ENCODE results near the gene HMCN1. TPM values are rescaled to one million over a fixed set of nuclear protein-coding genes. Genes with fewer than 3 reads are reported as not detected.
A peak's percentile ranks its signal among the peaks of the same experiment; 100 is the strongest.
"Not testable (repeated sequence)": the region's sequence is repeated elsewhere in the genome, so short reads cannot be mapped to it uniquely, and the experiment has no call there.

Gene HMCN1
- polyA plus RNA-seq, 4 donors: 46.4 to 78.0 (median 51.2) TPM

DNA sequence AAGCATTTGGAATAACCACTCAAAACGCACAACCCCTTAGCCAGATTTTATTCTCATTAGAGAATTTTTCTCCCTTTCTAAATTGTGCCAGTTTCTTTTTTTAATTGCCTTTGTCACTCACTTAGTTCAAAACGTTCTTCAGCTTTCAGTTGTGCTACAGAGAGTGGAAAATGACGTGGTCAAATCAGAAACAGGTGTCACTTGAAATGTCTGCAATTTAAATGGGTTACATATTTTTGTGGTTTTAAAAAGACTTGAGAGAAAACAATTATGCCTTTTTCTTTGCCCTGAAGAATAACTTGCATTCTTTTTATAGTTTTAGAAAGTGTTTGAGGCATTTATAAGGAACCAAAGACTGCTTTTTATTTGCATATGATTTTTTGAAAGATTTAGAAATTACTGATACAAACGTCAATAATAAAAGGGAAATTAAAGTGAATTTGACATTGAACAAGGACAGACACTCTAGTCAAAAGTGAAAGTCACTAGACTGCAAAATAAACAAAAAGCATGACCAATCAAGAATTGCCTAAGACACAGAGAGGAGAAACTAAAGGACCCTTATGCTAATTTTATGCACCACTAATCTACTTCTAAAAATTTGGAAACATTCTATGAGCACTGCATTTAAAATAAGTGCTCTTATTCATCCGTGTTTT, 449.9 kb downstream of the HMCN1 start:
- no peak for DNase-seq (ENCODE audit: low read depth in 4 of 4, low spot score in 3 of 4)

- DNase-seq (ENCODE audit: low read depth in 4 of 4, low spot score in 3 of 4): not testable (repeated sequence)
Observed at GRCh38 chr1:186186251-186186650, 452.1 kb downstream of the HMCN1 start.

GRCh38 chr1:186187601-186188000, 453.4 kb downstream of the HMCN1 start:
- DNase-seq (ENCODE audit: low read depth in 4 of 4, low spot score in 3 of 4): no peak

DNA sequence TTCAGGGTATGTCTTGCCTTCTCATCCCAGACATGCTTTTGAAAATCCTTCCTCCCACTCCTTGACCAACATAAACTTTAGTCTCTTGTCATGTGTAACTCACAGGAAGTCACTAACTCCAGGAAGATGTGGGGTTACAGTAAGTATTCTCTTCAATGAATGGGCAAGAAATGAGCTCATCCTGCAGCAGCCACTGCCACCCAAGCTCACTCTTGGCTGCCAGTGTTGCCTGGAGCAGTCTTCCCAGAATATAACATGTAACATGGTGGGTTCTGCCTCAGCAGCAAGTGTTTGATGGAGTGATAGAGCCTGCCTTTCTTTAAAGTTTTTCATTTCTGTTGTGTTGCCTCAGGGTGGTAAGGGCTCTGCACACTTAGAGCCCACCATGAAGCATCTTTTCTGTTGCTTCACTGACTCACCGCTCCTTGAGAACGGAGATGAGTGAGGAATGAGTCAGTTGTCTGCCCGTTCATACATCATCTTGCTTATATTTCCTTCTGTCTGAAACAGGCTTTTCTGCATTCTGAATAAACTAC, 453.9 kb downstream of the HMCN1 start:
- DNase-seq (ENCODE audit: low read depth in 4 of 4, low spot score in 3 of 4): no peak

DNA sequence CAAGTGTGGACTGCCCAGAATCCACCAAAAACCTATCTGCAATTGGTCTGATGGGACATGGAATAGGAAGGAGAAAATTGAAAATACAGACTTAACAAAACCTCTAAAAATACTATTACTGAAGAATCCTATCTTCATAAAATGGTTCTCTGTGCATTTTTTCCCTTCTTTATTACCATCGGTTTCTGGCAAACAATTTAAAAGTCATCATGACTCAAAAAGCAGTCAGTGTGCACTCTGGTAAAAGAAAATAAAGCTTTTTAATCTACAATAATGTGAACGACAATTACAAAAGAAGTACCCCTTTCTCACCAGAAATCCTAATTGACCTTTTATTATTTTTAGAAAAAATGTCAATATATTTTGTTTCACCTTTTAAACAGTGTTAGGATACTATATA, 454.5 kb downstream of the HMCN1 start:
- DNase-seq (ENCODE audit: low read depth in 4 of 4, low spot score in 3 of 4): no peak

DNA sequence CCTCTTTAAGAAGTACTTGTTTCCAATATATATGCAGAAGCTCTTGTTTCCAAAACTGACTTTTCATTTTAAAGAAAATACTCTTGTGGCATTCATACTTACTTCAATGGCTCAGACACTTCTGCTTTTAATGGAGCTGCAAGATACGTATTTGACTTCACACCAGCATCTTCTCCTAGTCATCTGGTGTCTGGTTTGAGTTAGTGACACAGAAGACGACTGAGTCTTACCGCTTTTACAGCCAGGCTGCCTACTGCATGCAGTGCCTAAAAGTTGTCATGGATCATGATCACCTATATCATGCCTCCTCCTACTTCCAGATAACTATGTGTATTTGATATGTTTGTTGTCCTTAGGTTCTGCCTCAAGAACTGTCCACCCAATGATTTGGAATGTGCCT, 455.0 kb downstream of the HMCN1 start:
- DNase-seq (ENCODE audit: low read depth in 4 of 4, low spot score in 3 of 4): no peak

DNA sequence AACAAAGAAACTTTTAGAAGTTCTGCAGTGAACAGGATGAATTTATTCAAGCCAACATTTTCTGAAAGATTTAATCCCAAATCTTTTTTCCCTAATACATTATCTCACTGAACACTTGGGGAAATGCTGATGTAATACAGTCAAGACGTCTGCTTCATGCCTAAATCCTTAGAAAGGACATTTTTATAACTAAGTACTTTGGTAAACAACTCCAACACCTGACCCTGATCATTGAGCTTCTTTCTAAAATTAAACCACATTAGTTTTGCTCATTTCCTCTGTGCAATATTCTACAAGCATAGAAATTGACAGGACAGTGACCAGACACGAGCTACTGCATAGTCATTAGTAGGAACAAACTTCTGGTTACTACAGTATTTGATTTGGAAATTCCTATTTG, 457.3 kb downstream of the HMCN1 start:
- DNase-seq (ENCODE audit: low read depth in 4 of 4, low spot score in 3 of 4): no peak

DNA sequence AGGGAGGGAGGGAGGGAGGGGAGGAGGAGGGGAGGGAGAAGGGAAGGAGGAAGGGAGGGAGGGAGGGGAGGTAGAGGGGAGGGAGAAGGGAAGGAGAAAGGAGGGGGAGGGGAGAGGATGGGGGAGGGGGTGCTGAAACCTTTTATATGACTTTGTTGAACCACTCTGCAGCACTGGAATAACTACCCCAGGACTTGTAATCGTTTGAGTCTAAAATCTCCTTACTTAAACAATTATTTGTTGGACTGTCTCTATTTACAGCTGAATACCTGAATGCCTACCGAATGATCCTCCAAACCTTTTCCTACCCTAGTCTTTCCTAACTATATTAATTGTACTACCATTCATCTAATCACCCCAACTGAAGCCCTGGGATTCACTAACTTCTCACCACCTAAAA, 459.0 kb downstream of the HMCN1 start:
- DNase-seq (ENCODE audit: low read depth in 4 of 4, low spot score in 3 of 4): no peak

GRCh38 chr1:186194107-186194756, 460.0 kb downstream of the HMCN1 start:
- DNase-seq (ENCODE audit: low read depth in 4 of 4, low spot score in 3 of 4): no peak

GRCh38 chr1:186195377-186195931, 461.3 kb downstream of the HMCN1 start:
- no peak for DNase-seq (ENCODE audit: low read depth in 4 of 4, low spot score in 3 of 4)

GRCh38 chr1:186202271-186202764, 468.1 kb downstream of the HMCN1 start:
- no peak for DNase-seq (ENCODE audit: low read depth in 4 of 4, low spot score in 3 of 4)

- no peak for DNase-seq (ENCODE audit: low read depth in 4 of 4, low spot score in 3 of 4)
Observed at GRCh38 chr1:186202776-186203175, 468.6 kb downstream of the HMCN1 start.

DNA sequence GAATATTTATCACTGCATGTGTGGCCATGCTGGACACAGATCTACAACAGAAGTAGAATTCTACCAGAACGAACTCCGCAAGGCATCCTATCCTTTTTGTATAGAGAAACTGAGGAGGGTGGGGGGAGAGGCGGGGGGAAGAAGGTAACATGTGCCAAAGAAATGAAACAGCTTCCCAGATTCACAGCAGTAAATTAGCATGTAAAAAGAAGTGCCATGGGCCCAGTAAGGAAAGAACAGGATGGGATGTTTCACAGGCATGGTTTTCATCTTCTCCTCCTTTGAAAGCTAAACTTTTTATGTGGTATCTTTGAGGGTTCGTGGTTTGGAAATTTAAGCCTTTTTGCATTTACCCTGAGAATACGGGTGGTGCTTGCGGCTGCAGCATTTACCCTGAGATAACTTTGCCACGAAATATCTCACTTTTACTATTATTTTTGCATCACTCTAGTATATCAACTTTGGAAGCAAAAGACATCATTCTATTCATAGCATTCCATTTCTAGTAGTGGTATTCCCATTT, 471.9 kb downstream of the HMCN1 start:
- no peak for DNase-seq (ENCODE audit: low read depth in 4 of 4, low spot score in 3 of 4)

DNA sequence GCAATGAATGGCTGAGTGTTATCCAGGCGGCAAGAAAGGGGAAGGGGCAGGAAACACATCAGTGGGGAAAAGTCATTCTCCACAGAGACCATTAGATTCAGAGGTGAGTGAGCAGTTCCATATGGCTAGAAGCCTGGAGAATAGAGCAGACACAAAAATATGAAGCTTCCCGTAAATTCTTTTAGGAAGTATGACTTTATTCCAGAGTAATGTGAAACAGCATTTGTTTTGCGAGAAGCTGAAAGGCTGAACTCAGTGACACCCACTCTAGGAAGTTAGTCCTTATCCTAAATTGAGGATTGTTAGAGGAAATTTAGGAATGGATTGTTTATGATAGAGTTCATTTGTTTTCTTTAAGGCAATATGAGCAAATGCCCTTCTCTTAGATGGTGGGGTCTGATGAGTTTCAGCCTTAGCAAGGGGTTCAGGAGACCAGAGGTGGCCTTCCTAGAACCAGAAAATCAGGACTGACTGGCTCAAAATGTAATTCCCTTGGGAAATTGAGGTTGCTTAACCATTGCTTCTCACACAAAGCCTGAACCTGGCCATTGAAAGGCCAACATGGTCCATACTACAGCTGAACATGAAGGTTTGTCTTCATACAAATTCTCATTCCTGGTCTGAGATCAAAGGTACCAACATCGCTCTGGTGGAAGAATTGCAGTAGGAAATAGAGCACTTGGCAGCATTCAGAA, 473.3 kb downstream of the HMCN1 start:
- DNase-seq (ENCODE audit: low read depth in 4 of 4, low spot score in 3 of 4): no peak

DNA sequence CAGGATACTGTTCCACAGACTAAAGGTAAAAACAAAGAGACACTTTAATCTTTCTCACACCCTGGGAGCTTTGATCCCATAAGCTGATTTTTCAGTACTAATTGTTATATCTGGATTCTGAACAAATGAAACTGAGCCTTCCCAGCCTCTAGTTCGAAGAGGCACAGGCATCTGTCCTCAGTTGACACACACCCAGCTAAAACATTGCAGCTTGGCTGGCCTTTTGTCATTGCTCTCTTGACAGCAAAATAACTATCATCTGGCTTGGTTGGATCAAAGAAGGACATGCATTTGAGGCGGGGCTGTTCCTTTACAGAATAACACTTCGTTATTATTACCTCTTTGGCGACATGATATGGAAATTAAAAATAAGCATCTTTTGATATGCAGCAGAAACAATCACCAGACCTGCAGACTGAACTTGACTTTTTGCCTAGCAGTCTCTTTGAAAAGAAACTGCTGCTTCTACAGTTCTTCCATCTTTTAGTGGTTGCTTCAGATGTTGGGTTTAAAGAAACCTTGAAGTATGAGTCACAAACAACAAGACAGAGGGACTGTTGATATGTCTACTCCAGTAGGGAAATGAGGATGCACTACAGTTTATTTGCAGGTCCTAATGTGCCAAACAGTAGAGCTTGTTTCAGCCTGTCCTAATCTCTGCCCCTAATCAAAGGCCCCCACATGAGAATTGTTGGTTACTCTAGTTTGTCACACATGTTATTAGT, 474.4 kb downstream of the HMCN1 start:
- no peak for DNase-seq (ENCODE audit: low read depth in 4 of 4, low spot score in 3 of 4)

- DNase-seq (ENCODE audit: low read depth in 4 of 4, low spot score in 3 of 4): no peak
Observed at GRCh38 chr1:186210258-186210657, 476.1 kb downstream of the HMCN1 start.

- not testable (repeated sequence) for DNase-seq (ENCODE audit: low read depth in 4 of 4, low spot score in 3 of 4)
Observed at GRCh38 chr1:186211583-186211982, 477.4 kb downstream of the HMCN1 start.

- peak; percentile 50 to 70 (median 62) for DNase-seq (ENCODE audit: low read depth in 4 of 4, low spot score in 3 of 4)
Observed at GRCh38 chr1:186212568-186213224, 478.5 kb downstream of the HMCN1 start.

DNA sequence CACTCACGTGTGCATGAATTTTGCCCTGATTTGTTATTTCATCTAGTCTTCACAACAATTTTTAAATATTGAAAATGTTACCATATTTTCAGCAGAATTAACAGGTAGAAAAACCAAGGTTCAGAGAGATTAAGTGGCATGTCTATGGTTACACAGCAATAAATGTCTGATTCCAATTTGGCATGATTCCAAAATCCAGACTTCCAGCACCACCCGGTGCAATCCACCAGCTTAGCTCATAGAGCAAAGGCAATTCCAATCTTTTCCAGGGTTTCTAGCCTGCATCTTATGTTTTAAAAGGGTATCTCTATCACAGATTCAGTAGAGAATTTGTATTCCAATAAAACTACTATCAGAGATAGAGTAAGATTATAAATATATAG, 479.0 kb downstream of the HMCN1 start:
- no peak for DNase-seq (ENCODE audit: low read depth in 4 of 4, low spot score in 3 of 4)

GRCh38 chr1:186214791-186215190, 480.6 kb downstream of the HMCN1 start:
- DNase-seq (ENCODE audit: low read depth in 4 of 4, low spot score in 3 of 4): no peak
